Measurements from ENCODE around the gene SPATA6. TPM values are rescaled to one million over a fixed set of nuclear protein-coding genes. Genes with fewer than 3 reads are reported as not detected.

The SPATA6 gene
- total and polyA plus RNA-seq, 2 donors (not counting 1 experiment from before 2014, with no cell fraction given), result 6.8 to 8.9 TPM

- H3K79me2 ChIP-seq (ENCODE audit: control insufficient read depth, insufficient read depth, low read length), result no peaks in the 10 kb centered on the region
- no peak overlapping the region for H3K9ac ChIP-seq (ENCODE audit: insufficient read depth, low read length)
- no peaks in the 10 kb centered on the region for H3K4me1 ChIP-seq (ENCODE audit: control insufficient read depth, extremely low read depth, insufficient read depth, low read length)
- H3K4me2 ChIP-seq (ENCODE audit: extremely low read depth, insufficient read depth, low read length), result no peak overlapping the region
- H3K9me3 ChIP-seq (ENCODE audit: control insufficient read depth, insufficient read depth, low read depth, low read length), result no peaks in the 10 kb centered on the region
- H3K36me3 ChIP-seq (ENCODE audit: control insufficient read depth, insufficient read depth, low read length), result no peaks in the 10 kb centered on the region
- H3K27me3 ChIP-seq (ENCODE audit: control insufficient read depth, insufficient read depth, low read length), result no peaks in the 10 kb centered on the region
- no peak overlapping the region for H2AFZ ChIP-seq (ENCODE audit: low read length)
- TF ChIP-seq CTCF (conservative IDR thresholded peaks at IDR 0.05 in 1 of 2, IDR thresholded peaks at IDR 0.05 in 1 of 2; ENCODE audit: low read depth in 1 of 2, low read length in 2 of 2) (no peak), EZH2 (IDR thresholded peaks at IDR 0.05; ENCODE audit: low read length, missing control alignments) (no peak)
- H3K27ac ChIP-seq (ENCODE audit: insufficient read depth, low read length), result no peak overlapping the region
- no peaks in the 10 kb centered on the region for H4K20me1 ChIP-seq (ENCODE audit: control insufficient read depth, extremely low read depth, insufficient read depth, low read length)
- DNase-seq (ENCODE audit: low read depth in 2 of 2), result no peak
- H3K4me3 ChIP-seq (replicated peaks in 1 of 4; ENCODE audit: control extremely low read depth in 1 of 4, insufficient read depth in 1 of 4, low read depth in 3 of 4, low read length in 4 of 4), result no peak overlapping the region
Measured at GRCh38 chr1:48500541-48501450, 28.8 kb upstream of the SPATA6 start.

- Histone ChIP-seq H3K4me2 (ENCODE audit: extremely low read depth, insufficient read depth, low read length) (no peak overlapping the region), H3K9me3 (ENCODE audit: control insufficient read depth, insufficient read depth, low read depth, low read length) (no peaks in the 10 kb centered on the region), H3K36me3 (ENCODE audit: control insufficient read depth, insufficient read depth, low read length) (no peaks in the 10 kb centered on the region), H3K27ac (ENCODE audit: insufficient read depth, low read length) (no peak overlapping the region), H2AFZ (ENCODE audit: low read length) (no peak overlapping the region), H4K20me1 (ENCODE audit: control insufficient read depth, extremely low read depth, insufficient read depth, low read length) (no peaks in the 10 kb centered on the region), H3K4me3 (replicated peaks in 1 of 4; ENCODE audit: control extremely low read depth in 1 of 4, insufficient read depth in 1 of 4, low read depth in 3 of 4, low read length in 4 of 4) (no peak overlapping the region), H3K9ac (ENCODE audit: insufficient read depth, low read length) (no peak overlapping the region), H3K4me1 (ENCODE audit: control insufficient read depth, extremely low read depth, insufficient read depth, low read length) (peaks cover 6% of the 10 kb centered on the region), H3K79me2 (ENCODE audit: control insufficient read depth, insufficient read depth, low read length) (no peaks in the 10 kb centered on the region), H3K27me3 (ENCODE audit: control insufficient read depth, insufficient read depth, low read length) (no peaks in the 10 kb centered on the region)
- no peak for TF ChIP-seq CTCF (conservative IDR thresholded peaks at IDR 0.05 in 1 of 2, IDR thresholded peaks at IDR 0.05 in 1 of 2; ENCODE audit: low read depth in 1 of 2, low read length in 2 of 2)
- no peak for TF ChIP-seq EZH2 (IDR thresholded peaks at IDR 0.05; ENCODE audit: low read length, missing control alignments)
- no peak for DNase-seq (ENCODE audit: low read depth in 2 of 2)
Measured at GRCh38 chr1:48499211-48499735, 27.3 kb upstream of the SPATA6 start.

- H2AFZ ChIP-seq (ENCODE audit: low read length), result no peak overlapping the region
- no peak overlapping the region for H3K9ac ChIP-seq (ENCODE audit: insufficient read depth, low read length)
Measured at GRCh38 chr1:48498096-48498791, 26.2 kb upstream of the SPATA6 start.

More at GRCh38 chr1:48498096-48498791, 26.2 kb upstream of the SPATA6 start:
- no peaks in the 10 kb centered on the region for H3K79me2 ChIP-seq (ENCODE audit: control insufficient read depth, insufficient read depth, low read length)
- no peak overlapping the region for H3K4me3 ChIP-seq (replicated peaks in 1 of 4; ENCODE audit: control extremely low read depth in 1 of 4, insufficient read depth in 1 of 4, low read depth in 3 of 4, low read length in 4 of 4)
- no peaks in the 10 kb centered on the region for H4K20me1 ChIP-seq (ENCODE audit: control insufficient read depth, extremely low read depth, insufficient read depth, low read length)
- no peaks in the 10 kb centered on the region for H3K9me3 ChIP-seq (ENCODE audit: control insufficient read depth, insufficient read depth, low read depth, low read length)
- H3K4me1 ChIP-seq (ENCODE audit: control insufficient read depth, extremely low read depth, insufficient read depth, low read length), result peaks cover 13% of the 10 kb centered on the region
- no peaks in the 10 kb centered on the region for H3K27me3 ChIP-seq (ENCODE audit: control insufficient read depth, insufficient read depth, low read length)
- no peaks in the 10 kb centered on the region for H3K36me3 ChIP-seq (ENCODE audit: control insufficient read depth, insufficient read depth, low read length)
- DNase-seq (ENCODE audit: low read depth in 2 of 2), result peak; percentile 45 to 82
- no peak overlapping the region for H3K27ac ChIP-seq (ENCODE audit: insufficient read depth, low read length)
- peak; percentile 97 to 98 for TF ChIP-seq CTCF (conservative IDR thresholded peaks at IDR 0.05 in 1 of 2, IDR thresholded peaks at IDR 0.05 in 1 of 2; ENCODE audit: low read depth in 1 of 2, low read length in 2 of 2)
- no peak for TF ChIP-seq EZH2 (IDR thresholded peaks at IDR 0.05; ENCODE audit: low read length, missing control alignments)
- no peak overlapping the region for H3K4me2 ChIP-seq (ENCODE audit: extremely low read depth, insufficient read depth, low read length)

Data from fibroblast of lung (primary cell).